H1 (cell line): ENCODE measurements around the gene SLC4A11. TPM values are rescaled to one million over a fixed set of nuclear protein-coding genes. Genes with fewer than 3 reads are reported as not detected.

Experiments
- CTCF ChIA-PET: fragments of 300-600 bp; sonication (Branson Sonifier 250); formaldehyde crosslinking; loops from one replicate; lab custom pipeline; 2021; ENCODE audit not compliant: partially characterized antibody; lab: Charles Lee
- POLR2A ChIA-PET: fragments of 300-600 bp; sonication (Branson Sonifier 250); formaldehyde crosslinking; loops from one replicate; lab custom pipeline; 2021; ENCODE audit warnings: inconsistent platforms; ENCODE audit not compliant: partially characterized antibody; lab: Charles Lee
- DNase-seq, 2 experiments: peaks; one replicate each; pipeline versions ENCODE4 v3.0.0 to v3.0.0-alpha.2; 2010 to 2022; ENCODE audit warnings: low spot score in 2 of 2, low read depth in 1 of 2, mixed read lengths in 1 of 2
- FAIRE-seq: peaks from 2 replicates; lab custom pipeline; 2011; peaks lifted over from hg19 to GRCh38; lab: Jason Lieb, UNC
- H2AFZ ChIP-seq: 2 replicates; pipeline ENCODE4 v1.8.1; 2012; ENCODE audit warnings: low read length, inconsistent platforms
- H2AK5ac ChIP-seq: 2 replicates; pipeline ENCODE4 v1.6.1; 2013; ENCODE audit warnings: low read depth, low read length
- H2BK120ac ChIP-seq: replicated peaks from 2 replicates; pipeline ENCODE3; 2013; ENCODE audit warnings: low read depth, low read length, inconsistent platforms
- H2BK12ac ChIP-seq: 2 replicates; pipeline ENCODE4 v1.6.1; 2013; ENCODE audit warnings: low read depth, low read length
- H2BK15ac ChIP-seq: 2 replicates; pipeline ENCODE4 v1.6.1; 2013; ENCODE audit warnings: low read length
- H2BK20ac ChIP-seq: 2 replicates; pipeline ENCODE4 v1.6.1; 2013; ENCODE audit warnings: low read length
- H2BK5ac ChIP-seq: 2 replicates; pipeline ENCODE4 v1.6.1; 2013; ENCODE audit warnings: low read depth, low read length
- H3K14ac ChIP-seq: 2 replicates; pipeline ENCODE4 v1.6.1; 2013; ENCODE audit warnings: inconsistent platforms; ENCODE audit not compliant: insufficient read length
- H3K18ac ChIP-seq: 2 replicates; pipeline ENCODE4 v1.6.1; 2013; ENCODE audit warnings: low read length; ENCODE audit errors: extremely low read depth
- H3K23ac ChIP-seq: 2 replicates; pipeline ENCODE4 v1.6.1; 2013; ENCODE audit warnings: inconsistent platforms; ENCODE audit not compliant: insufficient read length
- H3K23me2 ChIP-seq: 2 replicates; pipeline ENCODE4 v1.6.1; 2013; ENCODE audit warnings: low read depth, low read length
- H3K27ac ChIP-seq: 2 replicates; pipeline ENCODE4 v1.6.1; 2011; ENCODE audit warnings: low read depth, low read length, inconsistent platforms
- H3K27me3 ChIP-seq, 4 experiments: replicated peaks in 1 of 4; 1 replicate in 1 of 4; 2 replicates in 3 of 4; pipeline versions ENCODE4 v1.6.1 to v1.8.1; 2011 to 2013; ENCODE audit warnings: low read length in 3 of 4, mild to moderate bottlenecking in 3 of 4, inconsistent platforms in 2 of 4, mixed read lengths in 2 of 4, moderate library complexity in 1 of 4; ENCODE audit not compliant: control insufficient read depth in 3 of 4, insufficient read depth in 3 of 4; ENCODE audit errors: extremely low read depth in 1 of 4
- H3K36me3 ChIP-seq, 4 experiments: 2 replicates each; pipeline versions ENCODE4 v1.6.1 to v1.8.1; 2011 to 2013; ENCODE audit warnings: mild to moderate bottlenecking in 4 of 4, low read length in 3 of 4, moderate library complexity in 2 of 4, control low read depth in 1 of 4, inconsistent platforms in 1 of 4; ENCODE audit not compliant: insufficient read depth in 4 of 4, control insufficient read depth in 2 of 4
- H3K4ac ChIP-seq: replicated peaks from 2 replicates; pipeline ENCODE3; 2013; ENCODE audit warnings: low read length, low read depth, mixed read lengths, inconsistent platforms; ENCODE audit not compliant: insufficient read length
- H3K4me1 ChIP-seq, 4 experiments: replicated peaks in 1 of 4; 1 replicate in 1 of 4; 2 replicates in 3 of 4; pipeline versions ENCODE4 v1.6.1 to v1.8.1; 2011 to 2013; ENCODE audit warnings: low read length in 3 of 4, inconsistent platforms in 2 of 4, mixed read lengths in 1 of 4; ENCODE audit not compliant: insufficient read depth in 4 of 4, control insufficient read depth in 3 of 4
- H3K4me2 ChIP-seq, 2 experiments: 2 replicates each; pipeline versions ENCODE4 v1.6.1 to v1.8.1; 2011 to 2013; ENCODE audit warnings: low read depth in 2 of 2, low read length in 2 of 2, control low read depth in 1 of 2, inconsistent platforms in 1 of 2, mild to moderate bottlenecking in 1 of 2; ENCODE audit not compliant: insufficient read depth in 1 of 2
- H3K4me3 ChIP-seq, 4 experiments: fragments of 200-600, 300-600 bp in 1 of 4; sonication (generic), shearing (Covaris generic), sonication (Bioruptor Twin) in 1 of 4; 2 replicates each; pipeline versions ENCODE4 v1.5.1 to v1.8.1; 2011 to 2016; ENCODE audit warnings: low read length in 4 of 4, low read depth in 3 of 4, control low read depth in 2 of 4, inconsistent platforms in 2 of 4, mild to moderate bottlenecking in 2 of 4, mixed read lengths in 1 of 4, moderate library complexity in 1 of 4; ENCODE audit not compliant: insufficient read depth in 2 of 4; ENCODE audit errors: extremely low read depth in 1 of 4
- H3K56ac ChIP-seq: replicated peaks from 2 replicates; pipeline ENCODE3; 2013; ENCODE audit warnings: low read depth, mild to moderate bottlenecking, mixed read lengths, low read length, inconsistent platforms; ENCODE audit not compliant: insufficient read length
- H3K79me1 ChIP-seq: 2 replicates; pipeline ENCODE4 v1.6.1; 2013; ENCODE audit warnings: low read depth, low read length, control low read depth
- H3K79me2 ChIP-seq, 2 experiments: 2 replicates each; pipeline versions ENCODE4 v1.6.1 to v1.8.1; 2012 to 2013; ENCODE audit warnings: low read length in 2 of 2, mild to moderate bottlenecking in 2 of 2, inconsistent platforms in 1 of 2; ENCODE audit not compliant: insufficient read depth in 2 of 2, control insufficient read depth in 1 of 2
- H3K9ac ChIP-seq, 4 experiments: replicated peaks in 1 of 4; 1 replicate in 1 of 4; 2 replicates in 3 of 4; pipeline versions ENCODE4 v1.6.1 to v1.8.1; 2011 to 2013; ENCODE audit warnings: low read depth in 3 of 4, low read length in 3 of 4, control low read depth in 2 of 4, mild to moderate bottlenecking in 2 of 4, moderate library complexity in 2 of 4, inconsistent platforms in 1 of 4; ENCODE audit errors: extremely low read depth in 1 of 4
- H3K9me3 ChIP-seq, 2 experiments: 2 replicates each; pipeline versions ENCODE4 v1.6.1 to v1.8.1; 2012 to 2013; ENCODE audit warnings: mild to moderate bottlenecking in 2 of 2, moderate library complexity in 2 of 2, control low read depth in 1 of 2, inconsistent platforms in 1 of 2, low read depth in 1 of 2, low read length in 1 of 2, mixed read lengths in 1 of 2; ENCODE audit not compliant: insufficient read depth in 2 of 2
- H4K20me1 ChIP-seq, 2 experiments: replicated peaks in 1 of 2; 2 replicates each; pipeline versions ENCODE3 to v1.8.1; 2011 to 2013; ENCODE audit warnings: inconsistent platforms in 2 of 2, low read length in 2 of 2, mild to moderate bottlenecking in 1 of 2; ENCODE audit not compliant: insufficient read depth in 2 of 2, control insufficient read depth in 1 of 2
- H4K5ac ChIP-seq: 2 replicates; pipeline ENCODE4 v1.6.1; 2013; ENCODE audit warnings: low read length, low read depth, mixed read lengths, inconsistent platforms; ENCODE audit not compliant: insufficient read length
- H4K8ac ChIP-seq: 2 replicates; pipeline ENCODE4 v1.8.0; 2013; ENCODE audit warnings: mild to moderate bottlenecking, moderate library complexity, low read length, inconsistent platforms; ENCODE audit not compliant: insufficient read depth; ENCODE audit errors: extremely low read depth
- H4K91ac ChIP-seq: replicated peaks from 2 replicates; pipeline ENCODE3; 2013; ENCODE audit warnings: low read length, mixed read lengths, inconsistent platforms; ENCODE audit not compliant: insufficient read length
- CHD2 ChIP-seq: IDR thresholded peaks from 2 replicates; pipeline ENCODE4 v1.6.1; 2012; ENCODE audit warnings: low read length, improper control_type of control experiment
- GABPA ChIP-seq: IDR thresholded peaks from 2 replicates; pipeline ENCODE4 v1.6.1; 2011; ENCODE audit warnings: mild to moderate bottlenecking, low read length, moderate library complexity, borderline replicate concordance; ENCODE audit not compliant: insufficient read depth
- KDM4A ChIP-seq: IDR thresholded peaks from one replicate; pipeline ENCODE4 v1.7.1; 2012; ENCODE audit warnings: low read depth, mild to moderate bottlenecking, moderate library complexity, low read length, inconsistent platforms; ENCODE audit not compliant: severe bottlenecking
- NANOG ChIP-seq: IDR thresholded peaks from 2 replicates; pipeline ENCODE4 v1.6.1; 2011; ENCODE audit warnings: low read length, low read depth, mild to moderate bottlenecking, inconsistent platforms; ENCODE audit not compliant: insufficient read depth, poor library complexity, severe bottlenecking
- NRF1 ChIP-seq: IDR thresholded peaks from 2 replicates; pipeline ENCODE4 v1.6.1; 2011; ENCODE audit warnings: mild to moderate bottlenecking, low read depth, low read length, improper control_type of control experiment
- POLR2A ChIP-seq, 2 experiments: IDR thresholded peaks; 1 replicate in 1 of 2; 2 replicates in 1 of 2; pipeline ENCODE4 v1.6.1; 2011; ENCODE audit warnings: low read depth in 2 of 2, low read length in 2 of 2, mild to moderate bottlenecking in 2 of 2; ENCODE audit errors: control extremely low read depth in 1 of 2
- SUZ12 ChIP-seq: fragments of 200-600 bp; sonication (generic); IDR thresholded peaks from 2 replicates; pipeline ENCODE4 v1.6.1; 2012; ENCODE audit warnings: mild to moderate bottlenecking, inconsistent platforms, low read length, moderate library complexity, mixed read lengths
- TCF12 ChIP-seq: IDR thresholded peaks from 2 replicates; pipeline ENCODE4 v1.6.1; 2011; ENCODE audit warnings: low read depth, mild to moderate bottlenecking, low read length
- YY1 ChIP-seq: IDR thresholded peaks from 2 replicates; pipeline ENCODE4 v1.6.1; 2011; ENCODE audit warnings: low read depth, mild to moderate bottlenecking, low read length
- WGBS, 2 experiments: shearing (Covaris generic) in 1 of 2; methylation state at CpG; one replicate each; pipeline versions ENCODE4 v1.1.6 to v1.1.7; 2013 to 2015; ENCODE audit warnings: low lambda C conversion rate in 2 of 2, mixed read lengths in 2 of 2, inconsistent platforms in 1 of 2, low coverage in 1 of 2, missing lambda C conversion rate in 1 of 2; ENCODE audit not compliant: insufficient replicate concordance in 2 of 2, insufficient coverage in 1 of 2, insufficient read length in 1 of 2; ENCODE audit errors: extremely low coverage in 1 of 2, missing lambda C conversion rate in 1 of 2; 5-methylcytosine and 5-hydroxymethylcytosine counted together
- polyA plus RNA-seq, 7 experiments: library from polyadenylated mRNA; depleted of rRNA in 3 of 7; stranded (reverse) in 5 of 7; unstranded in 2 of 7; fragments of >200 nt in 5 of 7; fragments of 200-250 nt in 2 of 7; gene quantifications; 1 replicate in 5 of 7; 2 replicates in 1 of 7; 4 replicates in 1 of 7; pipeline versions ENCODE4 v1.2.1 to v1.2.3, GENCODE V29; 2011 to 2013; ENCODE audit warnings: missing spikeins in 2 of 7, mixed read lengths in 2 of 7
- total RNA-seq: library from RNA; stranded (reverse); fragmentation: NEBNext Ultra II Directional; extraction: Animal tissue kit (Norgen Biotek cat#: 25700); gene quantifications from 2 replicates; pipeline ENCODE4 v1.2.1, GENCODE V29; 2021
- TF ChIP-seq, protein P1 (sequence below): IDR thresholded peaks from 2 replicates; pipeline ENCODE4 v1.6.1; 2012; ENCODE audit warnings: inconsistent platforms
- TF ChIP-seq, protein P2 (sequence below): IDR thresholded peaks from 2 replicates; pipeline ENCODE4 v1.6.1; 2012; ENCODE audit warnings: inconsistent platforms

Gene SLC4A11
- total and polyA plus RNA-seq, 2 of the 8 experiments (the other 6 are each of a cell fraction or from before 2014, with no cell fraction given), result 11.9 to 32.3 TPM

DNA sequence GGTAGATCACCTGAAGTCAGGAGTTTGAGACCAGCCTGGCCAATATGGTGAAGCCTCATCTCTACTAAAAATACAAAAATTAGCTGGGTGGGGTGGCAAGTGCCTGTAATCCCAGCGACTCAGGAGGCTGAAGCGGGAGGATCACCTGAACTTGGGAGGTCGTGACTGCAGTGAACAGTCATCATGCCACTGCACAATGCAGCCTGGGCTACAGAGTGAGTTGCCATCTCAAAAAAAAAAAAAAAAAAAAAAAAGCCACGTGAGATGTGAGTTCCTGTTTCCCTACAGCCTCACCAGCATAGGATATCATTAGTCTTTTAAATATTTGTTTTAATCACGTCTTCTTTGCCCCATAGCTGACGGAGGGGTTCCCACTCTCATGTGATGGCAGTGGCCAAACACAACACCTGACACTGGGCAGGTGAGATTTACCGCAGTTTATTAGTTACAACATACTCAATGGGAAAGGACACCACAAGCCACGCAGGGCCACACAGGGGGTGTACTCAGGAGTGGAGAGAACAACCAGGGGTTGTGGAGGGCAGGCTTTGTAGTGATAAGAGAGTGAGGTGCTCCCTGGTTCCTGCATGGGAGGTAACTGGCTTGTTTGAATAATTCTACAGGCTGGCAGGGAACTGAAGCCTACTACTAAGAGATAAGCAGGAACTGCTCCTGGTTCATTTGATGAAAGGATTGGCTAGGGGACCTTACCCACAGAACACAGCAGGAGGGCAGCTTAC, 61.1 kb downstream of the SLC4A11 start:
- H3K27ac ChIP-seq, result no peak overlapping the region
- POLR2A ChIA-PET, result interaction anchor here (0.9 to 1.3 kb wide), 3 partner anchors 9 to 61 kb away, joined by 3 to 6 read pairs (median 4); partner anchors contain the start of gene SLC4A11
- TF ChIP-seq GABPA, result no peak
- no peak for TF ChIP-seq TCF12
- no peak for TF ChIP-seq NRF1
- TF ChIP-seq, protein P1, sequence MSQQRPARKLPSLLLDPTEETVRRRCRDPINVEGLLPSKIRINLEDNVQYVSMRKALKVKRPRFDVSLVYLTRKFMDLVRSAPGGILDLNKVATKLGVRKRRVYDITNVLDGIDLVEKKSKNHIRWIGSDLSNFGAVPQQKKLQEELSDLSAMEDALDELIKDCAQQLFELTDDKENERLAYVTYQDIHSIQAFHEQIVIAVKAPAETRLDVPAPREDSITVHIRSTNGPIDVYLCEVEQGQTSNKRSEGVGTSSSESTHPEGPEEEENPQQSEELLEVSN, result no peak
- TF ChIP-seq SUZ12, result no peak
- TF ChIP-seq, protein P2, sequence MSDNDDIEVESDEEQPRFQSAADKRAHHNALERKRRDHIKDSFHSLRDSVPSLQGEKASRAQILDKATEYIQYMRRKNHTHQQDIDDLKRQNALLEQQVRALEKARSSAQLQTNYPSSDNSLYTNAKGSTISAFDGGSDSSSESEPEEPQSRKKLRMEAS, result no peak
- TF ChIP-seq POLR2A (IDR thresholded peaks at IDR 0.05; ENCODE audit: control extremely low read depth in 1 of 2, low read depth in 2 of 2, low read length in 2 of 2), result no peak
- no peak for TF ChIP-seq NANOG
- TF ChIP-seq YY1, result no peak
- TF ChIP-seq CHD2, result no peak
- no peak for TF ChIP-seq KDM4A

More for the DNA sequence above, 61.1 kb downstream of the SLC4A11 start:
- H2BK5ac ChIP-seq, result no peak overlapping the region
- no peak overlapping the region for H3K14ac ChIP-seq
- H3K36me3 ChIP-seq, result no peaks in the 10 kb centered on the region; a peak in 1 of 8 replicates
- CTCF ChIA-PET, result interaction anchor here (0.5 to 2.1 kb wide), 3 partner anchors 17 to 125 kb away, joined by 3 to 5 read pairs (median 4); no protein-coding TSS in a partner anchor
- H2BK12ac ChIP-seq, result no peak overlapping the region
- no peaks in the 10 kb centered on the region for H3K27me3 ChIP-seq
- peaks cover 0 to 1% of the 10 kb centered on the region in 2 experiments for H4K20me1 ChIP-seq
- H3K23me2 ChIP-seq, result peaks cover 7% of the 10 kb centered on the region; the same call in 1 of the 2 replicates
- no peak overlapping the region for H2AK5ac ChIP-seq
- no peak for DNase-seq
- H3K79me1 ChIP-seq, result no peaks in the 10 kb centered on the region; the same call in 1 of the 2 replicates
- H4K91ac ChIP-seq, result no peak overlapping the region
- H3K18ac ChIP-seq, result no peak overlapping the region
- no peak overlapping the region for H2AFZ ChIP-seq
- no peak overlapping the region for H3K4me2 ChIP-seq
- peaks cover 0 to 12% of the 10 kb centered on the region in 2 experiments; a peak in 2 of 4 replicates for H3K79me2 ChIP-seq
- H2BK15ac ChIP-seq, result no peak overlapping the region
- H3K4ac ChIP-seq, result no peak overlapping the region
- H4K8ac ChIP-seq, result no peak overlapping the region
- no peak overlapping the region for H3K56ac ChIP-seq
- no peaks in the 10 kb centered on the region for H3K9me3 ChIP-seq
- H3K4me3 ChIP-seq, result no peak overlapping the region
- H3K23ac ChIP-seq, result no peak overlapping the region
- H2BK20ac ChIP-seq, result no peak overlapping the region
- no peak for FAIRE-seq
- 87% methylated on average over 8 of the region's 8 CpGs; no CpG with 5 or more reads in 1 of the 2 experiments for WGBS, 2 experiments
- no peak overlapping the region for H3K9ac ChIP-seq
- H3K4me1 ChIP-seq, result peaks cover 0 to 8% (median 1%) of the 10 kb centered on the region in 4 experiments; a peak in 4 of 7 replicates
- no peak overlapping the region for H4K5ac ChIP-seq
- no peak overlapping the region for H2BK120ac ChIP-seq
